ENCODE measurements around the gene PITPNB.

PITPNB gene

GRCh38 chr22:27919222-27919941 is at the start of gene PITPNB:
Gene PITPNB (minus strand): TSS chr22:27919256. CDS start chr22:27919191, 65 bp downstream.
- peak; percentile 98 for DNase-seq (ENCODE audit: low spot score)

GRCh38 chr22:27966168-27967064 is 47.4 kb upstream of the PITPNB start:
- no peak for DNase-seq (ENCODE audit: low spot score)

- no peak for DNase-seq (ENCODE audit: low spot score)
These were observed 43.4 kb upstream of the PITPNB start for GRCh38 chr22:27962268-27963044.

DNA sequence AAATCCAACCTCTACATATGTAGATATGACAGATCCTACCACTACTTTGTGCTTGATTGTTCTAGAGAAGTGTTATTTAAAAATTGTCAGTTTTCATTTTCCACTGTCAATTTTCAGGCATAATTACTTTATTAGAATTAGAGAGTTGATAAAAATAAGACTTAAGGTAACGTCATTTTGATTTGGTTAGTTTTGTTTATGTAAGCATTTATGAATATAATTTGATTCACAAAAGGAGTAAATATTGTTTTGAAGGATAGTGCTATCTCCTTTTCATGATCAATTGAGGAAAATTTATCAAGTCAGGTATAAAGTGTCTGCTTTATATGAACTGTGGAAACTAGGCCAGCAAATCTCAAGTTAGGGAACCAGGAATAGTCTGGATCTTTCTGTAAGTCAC is 42.6 kb upstream of the PITPNB start:
- no peak for DNase-seq (ENCODE audit: low spot score)

- no peak for DNase-seq (ENCODE audit: low spot score)
These were observed 42.1 kb upstream of the PITPNB start for GRCh38 chr22:27961182-27961581.

GRCh38 chr22:27959335-27960090 is 40.5 kb upstream of the PITPNB start:
- DNase-seq (ENCODE audit: low spot score), result no peak

DNA sequence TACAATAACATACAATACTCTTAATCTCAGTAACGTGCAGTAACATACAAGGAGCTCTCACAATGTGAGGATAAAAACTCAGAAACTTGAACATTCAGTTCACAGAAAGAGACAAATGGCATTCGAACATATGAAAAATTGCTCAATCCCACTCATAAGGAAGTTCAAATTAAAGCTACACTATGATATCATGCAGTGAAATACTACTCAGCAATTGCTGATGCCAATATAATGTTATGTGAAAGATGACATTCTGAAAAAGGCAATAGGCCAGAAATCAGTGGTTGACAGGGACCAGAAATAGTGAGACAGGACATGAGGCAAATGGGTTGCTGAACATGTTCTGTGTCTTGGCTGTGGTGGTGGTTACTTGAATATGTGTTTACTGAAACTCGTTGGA is 33.7 kb upstream of the PITPNB start:
- no peak for DNase-seq (ENCODE audit: low spot score)

DNA sequence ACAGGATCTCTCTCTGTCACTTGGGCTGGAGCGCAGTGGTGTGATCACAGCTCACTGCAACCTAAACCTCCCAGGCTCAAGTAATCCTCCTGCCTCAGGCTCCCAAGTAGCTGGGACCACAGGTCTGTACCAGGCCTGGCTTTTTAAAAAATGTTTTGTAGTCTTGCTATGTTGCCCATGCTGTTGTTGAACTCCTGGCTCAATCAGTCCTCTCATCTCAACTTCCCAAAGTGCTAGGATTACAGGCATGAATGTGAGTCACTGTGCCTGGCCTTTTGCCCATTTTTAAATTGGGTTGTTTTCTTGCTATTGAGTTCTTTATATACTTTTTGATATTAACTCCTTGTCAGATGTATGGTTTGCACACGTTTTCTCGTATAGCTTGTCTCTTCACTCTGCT is 33.0 kb upstream of the PITPNB start:
- no peak for DNase-seq (ENCODE audit: low spot score)

GRCh38 chr22:27949421-27949820 is 30.4 kb upstream of the PITPNB start:
- no peak for DNase-seq (ENCODE audit: low spot score)

DNA sequence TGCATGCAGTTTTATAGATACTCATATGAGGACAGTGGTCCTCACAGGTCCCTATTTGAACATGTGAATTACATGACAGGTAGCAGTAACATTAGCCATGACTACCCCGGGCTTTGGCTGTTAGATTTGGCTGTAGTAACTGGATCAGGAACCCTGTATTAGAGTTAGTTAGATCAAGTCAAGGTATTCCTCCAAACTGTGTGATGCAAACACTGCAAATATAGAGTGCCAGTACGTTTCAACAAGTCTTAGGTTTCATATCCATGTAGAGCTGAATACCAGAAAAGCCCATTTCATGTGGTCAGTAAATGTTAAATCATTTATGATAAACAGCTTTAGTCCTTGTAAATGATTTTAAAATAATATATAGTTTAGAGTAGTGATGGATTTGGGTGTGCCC is 29.5 kb upstream of the PITPNB start:
- no peak for DNase-seq (ENCODE audit: low spot score)

- DNase-seq (ENCODE audit: low spot score), result no peak
These were observed 28.4 kb upstream of the PITPNB start for GRCh38 chr22:27947448-27947847.

- no peak for DNase-seq (ENCODE audit: low spot score)
These were observed 22.1 kb upstream of the PITPNB start for GRCh38 chr22:27941143-27941542.

DNA sequence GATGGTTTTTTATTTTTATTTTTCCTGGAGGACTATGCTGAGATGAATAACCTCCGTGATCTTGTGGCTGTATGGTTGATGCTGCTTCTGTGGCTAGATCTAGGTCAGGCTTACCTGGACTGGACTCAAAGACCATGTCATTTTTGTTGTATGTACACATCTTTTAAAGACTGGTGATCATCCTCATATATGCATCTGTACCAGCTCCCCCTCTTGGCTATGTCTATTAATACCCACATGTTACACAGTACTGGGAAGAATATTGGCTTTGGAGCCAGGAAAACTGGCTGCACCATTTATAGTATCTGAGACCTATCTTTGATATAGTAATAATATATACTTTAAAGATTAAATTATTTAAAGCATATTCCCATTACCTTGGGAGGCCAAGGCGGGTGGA is 18.4 kb upstream of the PITPNB start:
- no peak for DNase-seq (ENCODE audit: low spot score)

DNA sequence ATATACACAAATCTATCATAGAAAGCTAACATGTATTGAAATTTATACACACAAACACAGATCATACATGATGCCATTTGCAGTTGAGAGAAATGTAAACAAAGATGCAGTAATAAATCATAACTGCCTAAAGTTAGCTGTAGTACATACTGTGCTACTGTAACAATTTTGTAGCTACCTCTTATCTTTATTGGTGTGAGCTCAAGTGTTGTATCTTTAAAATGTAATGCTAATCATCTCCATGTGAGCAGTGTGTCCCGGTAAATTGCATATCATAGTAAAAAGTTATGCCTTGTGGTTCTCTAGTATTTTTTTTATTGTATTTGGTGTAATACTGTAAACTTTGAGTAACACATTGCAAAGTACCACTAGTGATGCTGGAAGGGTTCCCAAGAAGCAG is 16.8 kb upstream of the PITPNB start:
- no peak for DNase-seq (ENCODE audit: low spot score)

DNA sequence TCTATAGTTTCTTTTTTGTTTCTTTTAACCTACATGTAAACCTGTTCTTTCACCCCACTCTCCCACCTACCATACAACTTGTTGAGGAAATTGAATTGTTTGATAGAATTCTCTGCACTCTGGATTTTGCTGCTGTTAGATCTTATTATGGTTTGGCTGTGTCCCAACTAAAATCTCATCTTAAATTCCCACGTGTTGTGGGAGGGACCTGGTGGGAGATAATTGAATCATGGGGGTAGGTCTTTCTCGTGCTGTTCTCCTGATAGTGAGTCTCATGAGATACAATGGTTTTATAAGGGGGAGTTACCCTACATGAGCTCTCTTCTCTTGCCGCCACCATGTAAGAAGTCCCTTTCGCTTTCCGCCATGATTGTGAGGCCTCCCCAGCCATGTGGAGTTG is 15.0 kb upstream of the PITPNB start:
- DNase-seq (ENCODE audit: low spot score), result no peak

DNA sequence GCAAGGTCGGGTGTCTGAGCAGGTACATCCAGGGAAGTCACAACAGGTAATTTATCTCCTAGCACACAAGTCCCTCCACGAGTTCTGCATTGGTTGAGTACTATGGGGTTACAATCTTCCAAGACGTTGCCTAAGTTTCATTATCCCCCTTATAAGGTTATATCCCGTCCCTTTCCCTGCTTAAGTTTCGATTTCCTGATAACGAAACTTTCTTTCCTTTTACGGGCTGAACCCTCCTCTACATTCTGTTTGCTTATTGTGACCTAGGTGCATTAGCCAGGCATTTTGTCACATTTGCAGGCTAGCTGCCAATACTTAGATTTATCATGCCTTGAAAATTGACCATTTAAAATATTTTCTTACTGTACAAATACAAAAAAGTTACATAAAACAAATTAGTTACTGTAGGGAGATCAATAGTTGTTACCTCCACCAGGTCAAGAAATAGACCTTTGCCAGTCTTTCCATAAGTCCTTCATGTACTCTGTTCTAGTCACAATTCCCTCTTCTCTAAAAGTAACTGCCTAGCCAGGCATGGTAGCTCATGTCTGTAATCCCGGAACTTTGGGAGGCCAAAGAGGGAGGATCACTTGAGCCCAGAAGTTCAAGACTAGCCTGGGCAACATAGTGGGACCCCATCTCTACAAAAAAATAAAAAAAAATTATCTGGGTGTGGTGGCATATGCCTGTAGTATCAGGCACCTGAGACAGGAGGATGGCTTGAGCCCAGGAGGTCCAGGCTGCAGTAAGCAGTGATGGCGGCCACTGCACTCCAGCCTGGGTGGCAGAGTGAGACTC is 14.3 kb upstream of the PITPNB start:
- DNase-seq (ENCODE audit: low spot score), result no peak

DNA sequence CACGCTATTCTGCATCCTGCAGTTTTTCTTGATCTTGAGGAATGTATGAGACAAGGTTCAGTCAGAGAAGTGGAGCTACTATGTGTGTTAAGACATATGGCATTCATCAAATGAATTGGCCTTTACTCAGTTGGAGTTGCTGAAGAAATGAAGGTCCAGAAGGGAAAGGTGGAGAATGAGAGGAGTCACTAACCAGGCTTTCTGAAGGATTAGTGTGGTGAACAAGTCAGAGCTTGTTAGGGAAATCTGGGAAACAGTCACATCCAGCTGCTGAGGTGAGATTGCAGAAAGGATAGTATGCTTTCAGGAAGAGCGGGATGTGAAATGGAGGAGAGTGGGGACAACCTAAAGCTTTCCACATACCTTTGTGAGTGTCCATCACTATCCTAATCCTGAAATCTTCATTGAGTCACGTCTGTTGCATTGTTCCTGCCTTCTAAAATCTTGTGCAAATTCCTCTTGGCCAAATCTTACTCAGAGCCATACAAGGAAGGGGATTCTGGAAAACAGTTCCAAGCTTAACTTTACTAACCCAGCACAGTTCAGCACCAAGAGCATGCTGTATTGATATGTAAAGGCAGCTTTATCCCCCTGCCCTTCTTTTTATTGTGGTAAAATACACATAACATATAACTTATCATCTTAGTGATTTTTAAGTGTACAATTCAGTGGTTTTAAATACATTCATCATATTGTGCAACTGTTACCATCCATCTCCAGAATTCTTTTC is 11.4 kb upstream of the PITPNB start:
- DNase-seq (ENCODE audit: low spot score), result no peak

- no peak for DNase-seq (ENCODE audit: low spot score)
These were observed 8.6 kb upstream of the PITPNB start for GRCh38 chr22:27927608-27928007.

DNA sequence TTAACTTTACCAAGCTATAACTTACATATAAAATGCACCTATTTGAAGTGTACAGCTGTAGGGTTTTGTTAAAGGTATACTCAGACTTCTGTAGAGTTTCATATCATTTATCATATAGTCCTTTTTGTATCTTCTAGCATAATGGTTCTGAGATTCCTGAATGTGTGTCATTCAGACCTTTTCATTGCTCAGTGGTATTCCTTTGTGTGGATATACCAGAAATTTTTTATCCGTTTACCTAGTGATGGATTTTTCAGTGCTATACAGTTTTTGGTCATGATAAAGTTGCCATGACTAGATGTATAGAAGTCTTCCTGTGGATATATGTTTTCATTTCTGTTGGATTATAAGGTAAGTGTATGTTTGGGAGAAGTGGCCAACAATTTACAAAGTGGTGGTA is 6.3 kb upstream of the PITPNB start:
- no peak for DNase-seq (ENCODE audit: low spot score)

Measured in CD4-positive, alpha-beta T cell treated with Interleukin-6 at 100 ng/mL for 8 hours (primary cell).